GM06990 (cell line): ENCODE measurements around the gene ATP10D.
"Not testable (repeated sequence)": the region's sequence is repeated elsewhere in the genome, so short reads cannot be mapped to it uniquely, and the experiment has no call there.

Experiments
- DNase-seq: peaks from one replicate; pipeline ENCODE4 v3.0.0-alpha.2; 2011; ENCODE audit not compliant: insufficient read length; ENCODE audit errors: extremely low read depth
- H3K27me3 ChIP-seq: replicated peaks from 2 replicates; pipeline ENCODE4 v1.6.0; 2011; ENCODE audit warnings: low read length; ENCODE audit not compliant: control insufficient read depth, insufficient read depth
- H3K36me3 ChIP-seq: 2 replicates; pipeline ENCODE4 v1.5.1; 2011; ENCODE audit warnings: low read length; ENCODE audit not compliant: control insufficient read depth, insufficient read depth
- H3K4me3 ChIP-seq: replicated peaks from 2 replicates; pipeline ENCODE4 v1.5.1; 2011; ENCODE audit warnings: low read depth, mild to moderate bottlenecking, control low read depth, low read length
- TF ChIP-seq, protein P1 (sequence below): IDR thresholded peaks from 2 replicates; pipeline ENCODE4 v1.5.1; 2011; ENCODE audit warnings: low read length, control low read depth, mild to moderate bottlenecking, inconsistent platforms; ENCODE audit not compliant: insufficient read depth, poor library complexity, severe bottlenecking

The ATP10D gene

DNA sequence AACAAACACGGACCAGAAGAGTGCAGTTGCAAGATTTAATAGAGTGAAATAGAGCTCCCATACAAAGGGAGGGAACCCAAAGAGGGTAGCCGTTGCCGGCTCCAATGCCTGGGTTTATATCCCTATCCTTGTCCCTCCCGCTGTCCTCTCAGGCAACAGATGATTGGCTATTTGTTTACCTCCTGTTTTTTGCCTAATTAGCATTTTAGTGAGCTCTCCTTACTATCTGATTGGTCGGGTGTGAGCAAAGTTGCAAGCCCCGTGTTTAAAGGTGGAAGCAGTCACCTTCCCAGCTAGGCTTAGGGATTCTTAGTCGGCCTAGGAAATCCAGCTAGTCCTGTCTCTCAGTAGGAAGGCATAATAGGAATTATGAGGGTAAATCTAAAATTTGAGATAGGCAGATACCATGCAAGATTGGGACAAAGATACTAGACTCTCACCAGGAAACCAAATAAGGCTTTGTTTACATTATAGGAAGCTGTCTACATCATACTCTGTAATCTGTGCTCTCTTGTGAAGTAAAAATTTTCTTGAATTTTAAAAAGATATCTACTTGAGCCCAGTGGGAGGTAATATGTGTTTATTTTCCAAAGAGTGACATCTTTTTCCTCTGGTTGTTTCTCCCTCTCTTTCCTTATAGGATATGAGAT is 65.9 kb downstream of the ATP10D start:
- TF ChIP-seq, protein P1, sequence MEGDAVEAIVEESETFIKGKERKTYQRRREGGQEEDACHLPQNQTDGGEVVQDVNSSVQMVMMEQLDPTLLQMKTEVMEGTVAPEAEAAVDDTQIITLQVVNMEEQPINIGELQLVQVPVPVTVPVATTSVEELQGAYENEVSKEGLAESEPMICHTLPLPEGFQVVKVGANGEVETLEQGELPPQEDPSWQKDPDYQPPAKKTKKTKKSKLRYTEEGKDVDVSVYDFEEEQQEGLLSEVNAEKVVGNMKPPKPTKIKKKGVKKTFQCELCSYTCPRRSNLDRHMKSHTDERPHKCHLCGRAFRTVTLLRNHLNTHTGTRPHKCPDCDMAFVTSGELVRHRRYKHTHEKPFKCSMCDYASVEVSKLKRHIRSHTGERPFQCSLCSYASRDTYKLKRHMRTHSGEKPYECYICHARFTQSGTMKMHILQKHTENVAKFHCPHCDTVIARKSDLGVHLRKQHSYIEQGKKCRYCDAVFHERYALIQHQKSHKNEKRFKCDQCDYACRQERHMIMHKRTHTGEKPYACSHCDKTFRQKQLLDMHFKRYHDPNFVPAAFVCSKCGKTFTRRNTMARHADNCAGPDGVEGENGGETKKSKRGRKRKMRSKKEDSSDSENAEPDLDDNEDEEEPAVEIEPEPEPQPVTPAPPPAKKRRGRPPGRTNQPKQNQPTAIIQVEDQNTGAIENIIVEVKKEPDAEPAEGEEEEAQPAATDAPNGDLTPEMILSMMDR = no peak
- H3K27me3 ChIP-seq = no peaks in the 10 kb centered on the region
- DNase-seq = no peak
- peaks cover 2% of the 10 kb centered on the region for H3K36me3 ChIP-seq
- no peak overlapping the region for H3K4me3 ChIP-seq

DNA sequence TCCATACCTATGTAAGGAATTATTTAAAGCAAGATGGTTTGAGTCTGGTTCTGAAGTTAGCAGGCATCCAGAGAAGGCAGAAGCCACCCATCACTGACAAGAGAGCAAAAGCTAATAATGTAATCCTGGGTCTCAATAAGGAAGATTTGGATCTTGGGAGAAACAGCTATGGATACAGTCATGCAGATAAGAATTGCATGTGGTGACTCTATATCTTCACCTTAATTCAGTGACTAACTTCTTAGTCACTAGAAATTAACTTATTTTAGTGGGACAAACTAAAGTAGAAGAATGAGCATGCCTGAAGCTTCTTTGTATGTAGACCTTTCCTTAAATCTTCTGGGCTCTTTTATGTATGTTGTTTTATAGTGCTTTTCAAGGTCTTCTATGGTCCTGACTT is 66.6 kb downstream of the ATP10D start:
- TF ChIP-seq, protein P1 = no peak
- Histone ChIP-seq H3K27me3 (no peaks in the 10 kb centered on the region), H3K36me3 (peaks cover under 1% of the 10 kb centered on the region), H3K4me3 (no peak overlapping the region)
- no peak for DNase-seq

DNA sequence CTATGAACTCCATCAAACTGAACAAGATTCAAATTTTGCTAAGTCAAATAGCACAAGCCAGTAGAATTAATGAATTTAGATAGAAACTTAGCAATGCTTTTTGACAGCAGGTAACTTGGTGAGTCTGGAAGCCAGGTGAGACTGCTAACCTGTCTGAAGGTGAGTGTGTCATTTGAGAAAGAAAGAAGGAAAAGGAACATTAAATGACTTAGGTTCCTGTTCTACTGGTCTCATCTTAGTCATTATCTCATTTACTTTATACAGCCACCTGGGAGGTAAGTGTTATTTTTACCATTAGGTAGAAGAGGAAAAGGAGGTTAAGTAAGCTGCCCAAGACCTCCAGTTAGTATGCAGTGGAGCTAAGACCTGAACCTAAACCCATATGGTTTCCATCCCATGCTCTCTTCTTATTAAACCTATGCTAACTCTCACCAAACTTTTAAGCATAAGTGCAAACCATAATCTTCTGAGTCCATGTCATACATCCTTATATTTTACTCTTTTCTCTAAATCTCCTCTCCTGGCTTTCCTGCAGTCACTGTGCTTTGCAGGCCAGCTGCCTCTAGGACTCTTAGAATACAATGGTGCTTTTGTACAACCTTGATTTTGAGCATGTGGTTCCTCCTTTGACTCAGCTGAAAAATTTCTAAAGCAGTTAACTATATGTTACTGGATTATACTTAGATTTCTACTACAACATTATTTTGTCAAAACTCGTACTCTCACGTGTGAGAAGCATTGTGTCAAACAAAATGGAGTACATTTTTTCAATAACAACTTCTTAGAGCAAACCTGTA is 68.5 kb downstream of the ATP10D start:
- no peak overlapping the region for H3K4me3 ChIP-seq
- H3K36me3 ChIP-seq = no peaks in the 10 kb centered on the region; the same call in none of the 2 replicates
- H3K27me3 ChIP-seq = no peaks in the 10 kb centered on the region
- DNase-seq = no peak
- TF ChIP-seq, protein P1 = no peak

DNA sequence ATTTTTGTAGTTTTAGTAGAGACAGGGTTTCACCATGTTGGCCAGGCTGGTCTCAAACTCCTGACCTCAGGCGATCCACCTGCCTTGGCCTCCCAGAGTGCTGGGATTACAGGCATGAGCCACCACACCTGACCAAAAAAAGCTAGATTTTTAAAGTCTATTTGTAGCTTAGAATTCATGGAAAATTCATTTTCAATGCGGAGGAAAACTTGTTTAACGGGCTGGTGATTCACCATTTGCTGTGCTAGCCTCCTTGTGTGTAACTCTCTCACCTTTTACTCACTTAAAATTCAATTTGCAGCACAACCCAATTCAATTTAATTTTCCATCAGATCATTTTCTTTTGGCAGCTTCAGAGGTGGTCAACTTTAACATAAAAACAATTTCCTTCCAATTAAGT is 70.8 kb downstream of the ATP10D start:
- H3K36me3 ChIP-seq, H3K4me3 ChIP-seq, H3K27me3 ChIP-seq, DNase-seq: not testable (repeated sequence)

DNA sequence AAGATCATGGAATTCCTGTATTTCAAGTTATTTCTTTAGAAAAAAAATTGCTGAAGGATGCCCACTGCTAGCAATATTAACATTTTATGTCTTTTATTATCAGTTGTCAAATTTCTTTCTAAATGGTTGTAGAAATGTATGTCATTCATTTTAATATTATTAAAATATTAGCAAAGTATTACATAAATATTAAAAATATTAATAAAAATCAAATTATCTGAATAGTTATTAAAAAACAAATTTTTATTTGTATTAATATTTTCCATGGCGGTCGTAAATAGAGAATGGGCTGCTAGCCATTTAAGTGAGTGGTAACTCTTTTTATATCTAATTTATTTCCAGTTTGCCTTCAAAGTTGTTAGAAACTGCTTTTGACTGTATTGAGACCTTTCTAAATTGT is 72.2 kb downstream of the ATP10D start:
- no peaks in the 10 kb centered on the region; the same call in none of the 2 replicates for H3K36me3 ChIP-seq

DNA sequence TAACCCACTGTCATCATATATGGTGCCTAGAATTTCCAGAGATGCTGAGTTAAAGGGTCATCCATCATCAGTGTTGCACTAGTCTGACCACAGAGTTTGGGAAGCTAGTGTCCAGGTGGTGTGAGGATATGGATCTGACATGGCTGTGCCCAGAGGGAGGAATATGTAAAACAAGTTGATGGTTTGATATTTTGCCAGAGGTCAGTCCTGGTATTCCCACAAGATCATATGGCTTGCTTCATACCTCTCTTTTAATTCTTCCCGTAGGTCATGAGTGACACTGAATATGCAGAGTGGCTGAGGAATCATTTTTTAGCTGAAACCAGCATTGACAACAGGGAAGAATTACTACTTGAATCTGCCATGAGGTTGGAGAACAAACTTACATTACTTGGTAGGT is 75.6 kb downstream of the ATP10D start:
- DNase-seq = no peak
- TF ChIP-seq, protein P1 = no peak
- no peaks in the 10 kb centered on the region for H3K27me3 ChIP-seq
- no peaks in the 10 kb centered on the region; the same call in none of the 2 replicates for H3K36me3 ChIP-seq
- no peak overlapping the region for H3K4me3 ChIP-seq

More for the DNA sequence above, 72.2 kb downstream of the ATP10D start:
- Histone ChIP-seq H3K4me3 (no peak overlapping the region), H3K27me3 (no peaks in the 10 kb centered on the region)
- TF ChIP-seq, protein P1 = no peak
- no peak for DNase-seq
